ENCODE results near the gene IL1RL2. TPM values are rescaled to one million over a fixed set of nuclear protein-coding genes. Genes with fewer than 3 reads are reported as not detected.

Gene IL1RL2
- total RNA-seq, 1 experiment from 2014 or later, result not detected

DNA sequence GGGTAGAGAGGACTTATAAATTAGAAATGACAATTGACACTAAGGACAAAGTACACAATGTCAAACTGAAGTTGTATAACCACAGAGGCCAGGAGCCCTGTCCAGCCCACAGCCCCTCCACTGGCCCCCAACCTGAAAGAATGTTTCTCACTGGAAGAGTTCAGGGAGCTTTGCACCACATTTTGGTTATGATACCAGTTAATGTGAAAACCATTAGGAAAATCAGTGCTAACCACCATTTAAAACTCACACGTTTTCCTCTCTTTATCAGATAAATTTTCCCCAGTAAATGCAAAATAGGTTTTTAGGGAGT is 6.2 kb upstream of the IL1RL2 start (continued):
- TF ChIP-seq MLX (CRISPR knock-in tag; IDR thresholded peaks at IDR 0.05) (no peak), FOXK1 (CRISPR knock-in tag; IDR thresholded peaks at IDR 0.05) (no peak), ELF4 (CRISPR knock-in tag; IDR thresholded peaks at IDR 0.05; ENCODE audit: low read depth) (no peak), FOXJ3 (CRISPR knock-in tag; IDR thresholded peaks at IDR 0.05; ENCODE audit: borderline replicate concordance) (no peak), RELA (CRISPR knock-in tag; IDR thresholded peaks at IDR 0.05; ENCODE audit: borderline replicate concordance) (no peak), SMAD3 (CRISPR knock-in tag; IDR thresholded peaks at IDR 0.05; ENCODE audit: borderline replicate concordance) (no peak), NFE2L1 (CRISPR knock-in tag; IDR thresholded peaks at IDR 0.05) (no peak), ESRRA (CRISPR knock-in tag; IDR thresholded peaks at IDR 0.05; ENCODE audit: borderline replicate concordance) (no peak)

GRCh38 chr2:102181376-102181775 is 5.4 kb upstream of the IL1RL2 start:
- Mint-ChIP-seq H3K9me3 (no peaks in the 10 kb centered on the region), H3K27ac (no peak overlapping the region), H3K4me1 (0 out of 2 replicates have a peak, but pooled peaks cover 3% of the 10 kb centered on the region), H3K36me3 (no peaks in the 10 kb centered on the region), H3K27me3 (ENCODE audit: low read depth) (peaks cover 11% of the 10 kb centered on the region), H3K4me3 (no peak overlapping the region)
- ChIA-PET POLR2A (no interaction called here), CTCF (interaction anchor here (0.9 kb wide), 1 partner anchor 161 kb away, joined by 3 read pairs; no protein-coding TSS in a partner anchor)
- no peak for TF ChIP-seq AR (CRISPR knock-in tag; IDR thresholded peaks at IDR 0.05)
- TF ChIP-seq EMX1 (CRISPR knock-in tag; IDR thresholded peaks at IDR 0.05), result no peak
- TF ChIP-seq PRRX2 (CRISPR knock-in tag; IDR thresholded peaks at IDR 0.05), result no peak
- DNase-seq (ENCODE audit: low spot score) (no peak), ATAC-seq (no peak)

GRCh38 chr2:102181919-102182635 is 4.7 kb upstream of the IL1RL2 start:
- POLR2A ChIA-PET, result no interaction called here
- Mint-ChIP-seq H3K36me3 (no peaks in the 10 kb centered on the region), H3K4me1 (0 out of 2 replicates have a peak, but pooled peaks cover 6% of the 10 kb centered on the region), H3K9me3 (no peaks in the 10 kb centered on the region), H3K27me3 (ENCODE audit: low read depth) (peaks cover 18% of the 10 kb centered on the region), H3K4me3 (no peak overlapping the region), H3K27ac (no peak overlapping the region)
- CTCF ChIA-PET, result interaction anchor here (0.9 kb wide), 1 partner anchor 162 kb away, joined by 3 read pairs; no protein-coding TSS in a partner anchor
- DNase-seq (ENCODE audit: low spot score) (no peak), ATAC-seq (no peak)
- TF ChIP-seq ZBTB21 (CRISPR knock-in tag; IDR thresholded peaks at IDR 0.05; ENCODE audit: borderline replicate concordance) (no peak), ZNF671 (CRISPR knock-in tag; IDR thresholded peaks at IDR 0.05) (no peak), CREB1 (CRISPR knock-in tag; IDR thresholded peaks at IDR 0.05) (no peak), PRDM15 (CRISPR knock-in tag; IDR thresholded peaks at IDR 0.05) (no peak), ZNF281 (CRISPR knock-in tag; IDR thresholded peaks at IDR 0.05) (no peak), TCF7 (CRISPR knock-in tag; IDR thresholded peaks at IDR 0.05; ENCODE audit: low read depth) (no peak), JUN (CRISPR knock-in tag; IDR thresholded peaks at IDR 0.05) (no peak), MLX (CRISPR knock-in tag; IDR thresholded peaks at IDR 0.05) (no peak)
- TF ChIP-seq, protein P1, sequence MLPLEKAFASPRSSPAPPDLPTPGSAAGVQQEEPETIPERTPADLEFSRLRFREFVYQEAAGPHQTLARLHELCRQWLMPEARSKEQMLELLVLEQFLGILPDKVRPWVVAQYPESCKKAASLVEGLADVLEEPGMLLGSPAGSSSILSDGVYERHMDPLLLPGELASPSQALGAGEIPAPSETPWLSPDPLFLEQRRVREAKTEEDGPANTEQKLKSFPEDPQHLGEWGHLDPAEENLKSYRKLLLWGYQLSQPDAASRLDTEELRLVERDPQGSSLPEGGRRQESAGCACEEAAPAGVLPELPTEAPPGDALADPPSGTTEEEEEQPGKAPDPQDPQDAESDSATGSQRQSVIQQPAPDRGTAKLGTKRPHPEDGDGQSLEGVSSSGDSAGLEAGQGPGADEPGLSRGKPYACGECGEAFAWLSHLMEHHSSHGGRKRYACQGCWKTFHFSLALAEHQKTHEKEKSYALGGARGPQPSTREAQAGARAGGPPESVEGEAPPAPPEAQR (CRISPR knock-in tag; IDR thresholded peaks at IDR 0.05), result no peak
